SH-SY5Y (cell line): ENCODE results near the gene SPTB.

Experiments used
- GATA2 ChIP-seq: IDR thresholded peaks from 2 replicates; pipeline ENCODE4 v1.6.1; 2011; ENCODE audit warnings: mild to moderate bottlenecking, low read depth, low read length
- GATA3 ChIP-seq: IDR thresholded peaks from 2 replicates; pipeline ENCODE4 v1.6.1; 2011; ENCODE audit warnings: low read depth, mild to moderate bottlenecking, low read length, moderate library complexity

SPTB gene

DNA sequence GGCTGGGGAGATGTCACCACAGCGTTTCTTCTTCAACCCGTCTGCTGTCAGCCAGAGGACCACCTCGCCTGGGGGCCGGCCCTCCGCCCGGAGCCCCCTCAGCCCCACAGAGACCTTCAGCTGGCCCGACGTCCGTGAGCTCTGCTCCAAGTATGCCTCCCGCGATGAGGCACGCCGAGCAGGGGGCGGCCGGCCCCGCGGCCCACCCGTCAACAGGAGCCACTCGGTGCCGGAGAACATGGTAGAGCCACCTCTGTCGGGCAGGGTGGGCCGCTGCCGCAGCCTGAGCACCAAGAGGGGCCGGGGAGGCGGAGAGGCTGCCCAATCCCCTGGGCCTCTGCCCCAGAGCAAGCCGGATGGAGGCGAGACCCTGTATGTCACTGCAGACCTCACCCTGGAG is 136.6 kb downstream of the SPTB start:
- TF ChIP-seq GATA2 (no peak), GATA3 (no peak)

- no peak for TF ChIP-seq GATA3
- no peak for TF ChIP-seq GATA2
Measured at GRCh38 chr14:64741961-64742360, 137.7 kb downstream of the SPTB start.

DNA sequence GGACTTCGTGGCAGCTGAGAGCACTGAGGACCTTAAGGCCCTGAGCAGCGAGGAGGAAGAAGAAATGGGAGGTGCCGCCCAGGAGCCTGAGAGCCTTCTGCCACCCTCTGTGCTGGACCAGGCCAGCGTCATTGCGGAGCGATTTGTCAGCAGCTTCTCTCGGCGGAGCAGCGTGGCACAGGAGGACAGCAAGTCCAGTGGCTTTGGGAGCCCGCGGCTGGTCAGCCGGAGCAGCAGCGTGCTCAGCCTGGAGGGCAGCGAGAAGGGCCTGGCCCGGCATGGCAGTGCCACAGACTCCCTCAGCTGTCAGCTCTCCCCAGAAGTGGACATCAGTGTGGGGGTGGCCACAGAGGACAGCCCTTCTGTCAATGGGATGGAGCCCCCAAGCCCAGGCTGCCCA is 138.5 kb downstream of the SPTB start:
- TF ChIP-seq GATA2 (no peak), GATA3 (no peak)

- TF ChIP-seq GATA3 (no peak), GATA2 (no peak)
Measured at GRCh38 chr14:64738281-64738804, 141.4 kb downstream of the SPTB start.

- TF ChIP-seq GATA3 (no peak), GATA2 (no peak)
Measured at GRCh38 chr14:64737391-64738280, 142.1 kb downstream of the SPTB start.

- TF ChIP-seq GATA2 (no peak), GATA3 (no peak)
Measured at GRCh38 chr14:64736271-64737169, 143.2 kb downstream of the SPTB start.

- TF ChIP-seq GATA3 = no peak
- no peak for TF ChIP-seq GATA2
Measured at GRCh38 chr14:64734990-64735389, 144.7 kb downstream of the SPTB start.

GRCh38 chr14:64733899-64734298 is 145.8 kb downstream of the SPTB start:
- TF ChIP-seq GATA3 (no peak), GATA2 (no peak)

DNA sequence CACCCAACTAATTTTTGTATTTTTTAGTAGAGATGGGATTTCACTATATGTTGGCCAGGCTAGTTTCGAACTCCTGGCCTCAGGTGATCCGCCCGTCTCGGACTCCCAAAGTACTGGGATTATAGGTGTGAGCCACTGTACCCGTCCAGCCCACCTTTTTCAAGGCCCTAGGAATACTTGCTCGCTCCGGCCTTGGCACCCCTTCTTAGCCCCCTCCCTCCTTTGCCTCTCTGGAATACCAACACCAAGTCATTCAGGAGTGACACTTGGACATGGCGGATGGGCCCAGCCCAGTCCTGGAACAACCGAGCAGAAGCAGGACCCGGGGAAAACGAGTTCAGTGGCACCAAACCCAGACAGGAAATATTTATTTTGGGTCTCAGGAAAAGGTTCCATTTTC is 146.4 kb downstream of the SPTB start:
- TF ChIP-seq GATA3 = no peak
- TF ChIP-seq GATA2 = no peak

GRCh38 chr14:64732536-64733120 is 147.1 kb downstream of the SPTB start:
- TF ChIP-seq GATA3 (no peak), GATA2 (no peak)

DNA sequence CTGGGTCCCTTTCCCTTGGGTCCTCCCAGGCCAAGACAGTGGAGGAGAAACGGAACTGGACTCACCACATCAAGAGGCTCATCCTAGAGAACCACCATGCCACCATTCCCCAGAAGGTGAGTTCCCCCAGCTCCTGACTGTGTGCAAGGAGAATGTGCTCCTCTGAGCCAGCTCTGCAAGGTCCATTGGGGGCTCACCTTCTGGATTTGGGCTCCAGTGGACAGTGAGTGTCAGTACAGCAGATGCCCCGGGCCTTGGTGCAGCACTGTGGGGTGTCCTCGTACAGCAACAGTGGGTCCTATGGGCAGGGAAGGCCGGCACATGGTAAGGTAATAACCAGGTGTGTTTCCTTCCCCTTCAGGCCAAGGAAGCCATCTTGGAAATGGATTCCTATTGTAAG is 147.6 kb downstream of the SPTB start:
- TF ChIP-seq GATA2 (no peak), GATA3 (no peak)

- no peak for TF ChIP-seq GATA3
- TF ChIP-seq GATA2 = no peak
Measured at GRCh38 chr14:64731141-64731581, 148.5 kb downstream of the SPTB start.

- no peak for TF ChIP-seq GATA3
- no peak for TF ChIP-seq GATA2
Measured at GRCh38 chr14:64730681-64731080, 149.0 kb downstream of the SPTB start.

DNA sequence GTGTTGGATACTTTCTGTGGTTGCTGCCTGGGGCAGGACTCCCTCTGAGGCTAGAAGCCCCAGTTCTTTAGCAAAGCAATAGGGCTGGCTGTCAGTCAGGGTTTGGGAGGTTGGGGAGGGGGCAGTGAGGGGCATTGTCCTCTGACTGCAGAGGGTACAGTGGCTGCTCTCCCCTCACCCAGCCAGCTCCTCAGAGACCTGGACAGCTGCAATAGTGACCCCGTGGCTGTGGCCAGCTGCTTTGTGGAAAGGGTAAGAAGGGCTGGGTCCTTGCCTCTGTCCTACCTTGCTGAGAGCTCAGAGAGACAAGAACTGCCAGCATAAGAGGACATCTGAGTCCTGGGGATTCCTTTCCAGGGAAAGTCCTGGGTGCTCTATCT is 149.7 kb downstream of the SPTB start:
- no peak for TF ChIP-seq GATA2
- TF ChIP-seq GATA3 = no peak
